GM10266 (cell line): ENCODE data around the gene SULT1C3.

Experiments used
- DNase-seq: peaks from one replicate; pipeline ENCODE4 v3.0.0; 2012; ENCODE audit errors: extremely low spot score
- CTCF ChIP-seq: IDR thresholded peaks from 2 replicates; pipeline ENCODE4 v1.5.1; 2012; ENCODE audit warnings: mild to moderate bottlenecking, low read depth; ENCODE audit not compliant: control insufficient read depth, insufficient read depth; ENCODE audit errors: missing control alignments

SULT1C3 gene

GRCh38 chr2:108263401-108263800 lies 23.6 kb downstream of the SULT1C3 start:
- DNase-seq, result no peak
- no peak for TF ChIP-seq CTCF

- TF ChIP-seq CTCF, result no peak
- DNase-seq, result no peak
Measured at GRCh38 chr2:108266218-108266617, 26.4 kb downstream of the SULT1C3 start.

GRCh38 chr2:108267101-108267500 lies 27.3 kb downstream of the SULT1C3 start:
- no peak for DNase-seq

GRCh38 chr2:108268001-108268400 lies 28.2 kb downstream of the SULT1C3 start:
- no peak for TF ChIP-seq CTCF
- no peak for DNase-seq

More at GRCh38 chr2:108267101-108267500, 27.3 kb downstream of the SULT1C3 start:
- no peak for TF ChIP-seq CTCF

GRCh38 chr2:108270346-108270745 lies 30.6 kb downstream of the SULT1C3 start:
- TF ChIP-seq CTCF, result no peak
- DNase-seq, result no peak

GRCh38 chr2:108270768-108271506 lies 31.2 kb downstream of the SULT1C3 start:
- no peak for TF ChIP-seq CTCF
- no peak for DNase-seq

- no peak for TF ChIP-seq CTCF
- DNase-seq, result no peak
Measured at GRCh38 chr2:108271691-108272253, 32.0 kb downstream of the SULT1C3 start.
